KOPT-K1 (cell line): ENCODE results near the gene ZNF385D.

Experiments used
- H3K27ac ChIP-seq: fragments of 200-600 bp; sonication (generic); 2 replicates; pipeline ENCODE4 v1.5.1; 2016; ENCODE audit warnings: antibody characterized with exemption, mild to moderate bottlenecking, low read depth, low read length; ENCODE audit not compliant: poor library complexity, severe bottlenecking
- H3K36me3 ChIP-seq: fragments of 200-600 bp; sonication (generic); 2 replicates; pipeline ENCODE4 v1.5.1; 2017; ENCODE audit warnings: antibody characterized with exemption, mild to moderate bottlenecking, low read length, moderate library complexity; ENCODE audit not compliant: insufficient read depth
- H3K9me3 ChIP-seq: fragments of 200-600 bp; sonication (generic); 2 replicates; pipeline ENCODE4 v1.5.1; 2017; ENCODE audit warnings: antibody characterized with exemption, low read length, mild to moderate bottlenecking; ENCODE audit not compliant: insufficient read depth, poor library complexity, severe bottlenecking

The ZNF385D gene

GRCh38 chr3:21449738-21450137, 301.3 kb downstream of the ZNF385D start:
- no peaks in the 10 kb centered on the region for H3K36me3 ChIP-seq

DNA sequence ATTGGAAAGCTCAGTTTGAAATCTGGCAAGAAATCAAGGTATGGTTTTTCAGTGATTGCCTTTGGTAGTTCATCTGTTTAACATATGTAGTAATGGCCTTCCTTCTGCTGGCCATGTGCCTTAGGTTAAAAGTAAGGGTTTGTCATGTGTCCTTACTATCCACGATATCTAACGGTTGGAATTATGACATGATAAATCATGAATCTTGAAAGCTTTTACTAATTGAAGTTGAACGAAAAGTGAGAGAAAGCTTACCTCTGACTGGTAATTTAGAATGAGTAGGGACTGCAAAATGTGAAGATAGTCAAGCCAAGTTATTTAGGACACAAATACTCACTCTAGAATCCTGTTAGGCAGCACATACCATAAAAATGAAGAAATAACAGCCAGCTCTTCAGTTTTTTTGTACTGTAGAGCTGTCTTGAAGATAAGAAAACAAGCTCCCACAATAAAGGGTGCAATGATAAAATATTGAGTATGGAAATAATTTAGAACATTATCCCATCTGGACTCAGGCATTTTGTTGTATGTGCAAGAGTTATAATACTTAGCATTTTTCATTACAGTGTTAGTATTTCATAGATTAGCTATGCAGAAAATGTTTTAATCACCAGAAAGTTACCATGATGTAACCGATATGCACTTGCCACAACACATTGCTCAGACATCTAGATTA, 303.4 kb downstream of the ZNF385D start:
- no peaks in the 10 kb centered on the region for H3K9me3 ChIP-seq
- no peak overlapping the region for H3K27ac ChIP-seq

More at GRCh38 chr3:21449738-21450137, 301.3 kb downstream of the ZNF385D start:
- H3K9me3 ChIP-seq, result no peaks in the 10 kb centered on the region
- no peak overlapping the region for H3K27ac ChIP-seq

DNA sequence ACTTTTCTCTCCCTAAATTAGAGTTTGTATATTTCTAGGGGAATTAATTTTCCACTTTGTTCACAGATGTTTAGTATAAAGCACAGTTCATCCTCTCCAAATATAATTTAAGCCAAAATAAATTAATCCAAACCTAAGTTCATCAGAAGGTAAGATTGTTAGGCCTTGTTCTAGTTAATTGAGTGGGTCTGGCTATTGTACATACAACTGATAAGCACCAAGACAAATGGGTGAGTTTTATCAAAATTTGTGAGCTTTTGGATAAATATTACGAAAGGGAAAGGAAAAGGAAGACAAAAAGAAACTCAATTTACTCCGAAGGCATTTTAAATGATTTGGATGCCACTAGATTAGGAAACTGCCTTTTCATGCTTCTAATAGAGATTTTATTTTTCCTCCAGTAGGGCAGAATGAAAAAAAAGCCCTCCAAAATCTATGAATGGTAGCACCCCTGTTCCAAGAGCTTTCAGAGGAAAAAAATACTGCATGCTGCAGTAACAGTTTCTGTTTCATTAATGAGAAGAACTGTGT, 304.0 kb downstream of the ZNF385D start:
- H3K27ac ChIP-seq, result no peak overlapping the region
- no peaks in the 10 kb centered on the region for H3K9me3 ChIP-seq
- no peaks in the 10 kb centered on the region for H3K36me3 ChIP-seq

More for the DNA sequence above, 303.4 kb downstream of the ZNF385D start:
- no peaks in the 10 kb centered on the region for H3K36me3 ChIP-seq

DNA sequence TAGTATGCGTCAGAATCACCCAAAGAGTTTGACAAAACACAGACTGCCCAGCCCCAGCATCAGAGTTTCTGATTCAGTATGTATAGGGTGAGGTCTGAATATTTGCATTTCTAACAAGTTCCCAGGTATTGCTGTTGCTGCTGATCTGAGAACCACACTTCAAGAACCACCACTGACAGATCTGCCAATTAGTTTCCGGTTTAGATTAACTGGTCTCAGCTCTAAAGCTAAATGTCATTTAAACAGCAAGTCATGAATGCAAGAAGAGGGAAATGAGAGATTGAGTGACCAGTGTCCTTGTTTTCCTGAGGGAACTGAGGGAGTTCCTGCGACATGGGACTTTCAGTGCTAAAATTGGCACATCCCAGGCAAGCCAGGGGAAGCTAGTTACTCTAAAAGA, 305.0 kb downstream of the ZNF385D start:
- no peaks in the 10 kb centered on the region for H3K9me3 ChIP-seq
- H3K27ac ChIP-seq, result no peak overlapping the region
- no peaks in the 10 kb centered on the region for H3K36me3 ChIP-seq

DNA sequence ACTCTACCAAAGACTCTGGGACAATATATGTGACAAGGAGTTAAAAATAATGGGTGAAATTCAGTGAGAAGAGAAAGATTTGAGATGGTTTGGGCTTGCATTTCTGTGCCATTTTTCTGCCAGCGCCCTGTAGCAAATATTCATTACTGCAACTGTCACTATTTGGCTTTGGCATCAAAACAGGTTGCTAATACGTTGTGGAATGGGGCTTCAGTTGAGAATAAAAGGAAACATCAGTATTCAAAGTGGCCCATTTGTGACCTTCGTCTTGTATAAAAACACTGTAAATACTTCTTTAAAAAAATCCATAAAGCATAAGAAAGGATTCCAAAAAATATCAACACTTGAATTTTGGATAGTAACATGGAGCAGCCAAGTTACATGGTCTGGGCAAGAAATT, 309.2 kb downstream of the ZNF385D start:
- Histone ChIP-seq H3K36me3 (no peaks in the 10 kb centered on the region), H3K9me3 (no peaks in the 10 kb centered on the region), H3K27ac (no peak overlapping the region)

DNA sequence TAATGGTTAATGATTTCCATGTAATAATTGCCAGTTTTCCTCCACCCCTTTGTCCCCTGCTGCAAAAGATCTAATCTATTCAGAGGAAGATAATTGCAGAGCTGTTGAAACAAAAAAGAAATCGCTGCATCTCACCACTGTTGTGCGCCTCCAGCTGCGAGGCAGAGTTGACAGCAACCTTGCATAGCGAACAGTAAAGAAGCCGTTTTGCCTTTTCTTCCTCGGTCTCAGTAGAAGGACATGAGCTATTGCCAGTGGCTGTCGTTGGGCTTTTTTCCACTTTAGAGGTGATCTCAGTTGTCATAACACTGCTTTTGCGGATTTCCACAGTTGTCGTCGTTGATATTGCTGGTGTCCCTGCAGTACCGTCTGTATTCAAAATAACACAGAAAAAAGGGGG, 314.2 kb downstream of the ZNF385D start:
- H3K27ac ChIP-seq, result no peak overlapping the region
- H3K36me3 ChIP-seq, result no peaks in the 10 kb centered on the region
- no peaks in the 10 kb centered on the region for H3K9me3 ChIP-seq

DNA sequence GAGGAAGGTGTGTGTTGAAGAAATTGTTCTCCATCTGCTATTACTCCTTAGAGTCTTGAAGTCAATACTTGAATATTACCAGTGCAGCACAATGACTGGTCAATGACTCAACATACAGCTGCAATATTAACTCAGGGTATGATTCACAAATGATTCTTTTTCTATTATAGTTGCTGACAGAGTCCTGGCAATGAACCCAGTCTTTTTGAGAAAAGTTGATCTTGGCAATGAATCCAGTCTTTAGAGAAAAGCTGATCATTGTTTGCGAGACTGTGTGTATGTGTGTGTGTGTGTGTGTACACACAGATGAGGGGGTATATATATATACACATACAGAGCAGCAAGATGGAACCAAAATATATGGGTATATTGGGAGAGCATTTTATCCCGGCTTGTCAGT, 315.1 kb downstream of the ZNF385D start:
- no peaks in the 10 kb centered on the region for H3K9me3 ChIP-seq
- no peaks in the 10 kb centered on the region for H3K36me3 ChIP-seq

DNA sequence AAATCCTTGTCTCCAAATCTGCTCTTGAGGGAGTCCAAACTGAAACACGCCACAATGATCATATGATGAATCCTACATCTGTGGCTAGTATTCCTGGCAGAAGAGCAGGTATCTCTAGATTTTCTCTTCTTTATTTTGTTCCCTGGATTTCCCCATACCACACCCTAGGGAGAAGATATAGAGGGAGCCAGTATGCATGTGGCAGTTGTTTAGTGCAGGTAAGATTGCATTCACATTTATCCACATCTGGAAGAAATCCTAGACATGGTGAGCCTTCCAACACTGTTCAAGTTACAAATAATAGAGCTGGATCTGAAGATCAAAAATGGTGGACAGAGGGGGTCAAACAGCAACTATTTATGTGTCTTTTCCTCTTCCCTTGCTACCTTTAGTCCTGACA, 316.7 kb downstream of the ZNF385D start:
- Histone ChIP-seq H3K36me3 (no peaks in the 10 kb centered on the region), H3K27ac (no peak overlapping the region), H3K9me3 (no peaks in the 10 kb centered on the region)

More for the DNA sequence above, 315.1 kb downstream of the ZNF385D start:
- H3K27ac ChIP-seq, result no peak overlapping the region

- Histone ChIP-seq H3K27ac (no peak overlapping the region), H3K9me3 (no peaks in the 10 kb centered on the region), H3K36me3 (no peaks in the 10 kb centered on the region)
Measured at GRCh38 chr3:21433751-21434150, 317.3 kb downstream of the ZNF385D start.

DNA sequence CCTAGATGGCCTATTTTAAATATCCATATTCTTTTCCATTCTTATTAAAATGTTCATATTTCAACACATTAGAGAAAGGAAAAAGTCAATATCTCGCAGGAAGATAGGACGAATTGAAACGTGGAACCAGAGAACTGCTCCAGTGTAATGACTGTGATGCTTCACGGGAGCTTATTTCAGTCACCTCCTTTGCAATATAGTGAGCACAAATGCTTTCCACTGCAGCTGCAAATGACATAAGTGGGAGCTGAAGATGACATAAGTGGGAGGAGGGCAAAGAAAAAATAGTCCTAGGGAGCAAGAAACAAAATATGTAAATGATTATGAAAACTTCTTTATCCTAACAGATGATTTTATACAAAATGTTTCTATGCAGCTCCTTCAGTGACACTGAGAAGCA, 324.1 kb downstream of the ZNF385D start:
- H3K9me3 ChIP-seq, result no peaks in the 10 kb centered on the region
- no peaks in the 10 kb centered on the region for H3K36me3 ChIP-seq
- no peak overlapping the region for H3K27ac ChIP-seq

DNA sequence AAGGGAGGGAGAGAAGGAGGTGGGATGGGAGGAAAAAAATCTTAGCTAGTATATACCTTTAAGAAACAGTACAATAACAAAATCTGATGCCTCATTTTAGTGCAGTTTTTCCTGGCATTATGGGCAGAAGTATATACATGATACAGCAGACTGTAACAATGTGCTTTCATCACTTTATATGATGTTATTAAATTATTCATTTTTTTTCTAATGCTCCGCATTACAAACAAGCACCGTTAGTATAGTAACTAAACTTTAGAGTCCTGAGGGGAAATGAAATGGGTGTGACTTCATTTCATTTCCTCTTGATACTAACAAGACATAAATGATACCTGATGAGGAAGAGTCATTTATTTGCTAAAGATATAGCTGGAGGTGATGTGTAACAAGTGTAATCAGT, 325.3 kb downstream of the ZNF385D start:
- H3K9me3 ChIP-seq, result no peaks in the 10 kb centered on the region
- no peak overlapping the region for H3K27ac ChIP-seq
- no peaks in the 10 kb centered on the region for H3K36me3 ChIP-seq

GRCh38 chr3:21421096-21421495, 329.9 kb downstream of the ZNF385D start:
- H3K27ac ChIP-seq, result no peak overlapping the region
- no peaks in the 10 kb centered on the region for H3K9me3 ChIP-seq
- no peaks in the 10 kb centered on the region for H3K36me3 ChIP-seq

DNA sequence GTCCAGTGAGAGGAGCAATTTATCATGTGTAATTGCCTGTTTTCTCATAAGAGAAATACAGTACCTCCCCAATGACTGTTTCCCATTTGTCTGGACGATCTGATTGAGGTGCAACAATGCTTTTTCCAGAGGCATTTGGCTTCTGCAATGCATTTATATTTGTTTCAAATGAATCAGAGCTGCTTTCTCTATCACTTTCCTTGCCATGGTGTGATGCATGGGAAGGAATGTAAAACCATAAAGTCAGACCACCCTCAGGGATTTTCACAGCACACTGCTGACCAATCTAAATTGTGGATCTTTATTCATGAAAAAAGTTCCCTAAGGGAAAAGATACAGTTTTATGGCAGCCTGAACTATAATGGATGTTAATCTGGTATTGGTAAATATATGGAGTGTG, 333.0 kb downstream of the ZNF385D start:
- Histone ChIP-seq H3K27ac (no peak overlapping the region), H3K9me3 (no peaks in the 10 kb centered on the region)

GRCh38 chr3:21414506-21414905, 336.5 kb downstream of the ZNF385D start:
- H3K36me3 ChIP-seq, result no peaks in the 10 kb centered on the region
- H3K27ac ChIP-seq, result no peak overlapping the region
- H3K9me3 ChIP-seq, result no peaks in the 10 kb centered on the region

More for the DNA sequence above, 333.0 kb downstream of the ZNF385D start:
- H3K36me3 ChIP-seq, result no peaks in the 10 kb centered on the region

GRCh38 chr3:21411058-21411457, 340.0 kb downstream of the ZNF385D start:
- no peaks in the 10 kb centered on the region for H3K36me3 ChIP-seq
- no peaks in the 10 kb centered on the region for H3K9me3 ChIP-seq

GRCh38 chr3:21409401-21409800, 341.6 kb downstream of the ZNF385D start:
- no peaks in the 10 kb centered on the region for H3K9me3 ChIP-seq
- H3K27ac ChIP-seq, result no peak overlapping the region
- no peaks in the 10 kb centered on the region for H3K36me3 ChIP-seq

More at GRCh38 chr3:21411058-21411457, 340.0 kb downstream of the ZNF385D start:
- no peak overlapping the region for H3K27ac ChIP-seq
